SK-N-SH (cell line): ENCODE measurements around the gene GARNL3. TPM values are rescaled to one million over a fixed set of nuclear protein-coding genes. Genes with fewer than 3 reads are reported as not detected.

Experiments
- CTCF ChIA-PET: fragments of 300-600, 350-600 bp; formaldehyde crosslinking; extraction: SDS; loops from one replicate; lab custom pipeline; 2021; lab: Yijun Ruan, JAX
- POLR2A ChIA-PET: fragments of 350-600 bp; sonication (Branson Sonifier 250); formaldehyde crosslinking; extraction: SDS; loops from one replicate; lab custom pipeline; 2020; ENCODE audit warnings: antibody characterized with exemption, inconsistent platforms; lab: Yijun Ruan, JAX
- DNase-seq: peaks from one replicate; pipeline ENCODE4 v3.0.0; 2012
- H2AFZ ChIP-seq: fragments of 200-600 bp; sonication (generic); 2 replicates; pipeline ENCODE4 v1.8.1; 2016; ENCODE audit warnings: antibody characterized with exemption, mild to moderate bottlenecking, low read depth
- H3F3A ChIP-seq: fragments of 200-600 bp; sonication (generic); replicated peaks from 2 replicates; pipeline ENCODE3; 2016; ENCODE audit warnings: antibody characterized with exemption, mild to moderate bottlenecking; ENCODE audit not compliant: insufficient read depth
- H3K27ac ChIP-seq, 2 experiments: fragments of 200-500 bp in 1 of 2; fragments of 200-600 bp in 1 of 2; sonication (Bioruptor generic) in 1 of 2; sonication (generic), shearing (Covaris generic) in 1 of 2; 2 replicates each; pipeline versions ENCODE4 v1.5.1 to v1.6.1; 2014 to 2016; ENCODE audit warnings: low read depth in 2 of 2, inconsistent platforms in 1 of 2, low read length in 1 of 2, mild to moderate bottlenecking in 1 of 2, mixed read lengths in 1 of 2
- H3K27me3 ChIP-seq: fragments of 200-600 bp; sonication (generic), shearing (Covaris generic); 2 replicates; pipeline ENCODE4 v1.6.1; 2016; ENCODE audit warnings: mixed run types; ENCODE audit not compliant: insufficient read depth
- H3K36me3 ChIP-seq, 2 experiments: fragments of 200-500 bp in 1 of 2; fragments of 200-600 bp in 1 of 2; sonication (Bioruptor generic) in 1 of 2; sonication (generic) in 1 of 2; replicated peaks in 1 of 2; 2 replicates each; pipeline versions ENCODE3 to v1.5.1; 2014 to 2016; ENCODE audit warnings: low read length in 1 of 2, mild to moderate bottlenecking in 1 of 2; ENCODE audit not compliant: insufficient read depth in 2 of 2, control insufficient read depth in 1 of 2
- H3K4me1 ChIP-seq, 2 experiments: fragments of 200-500 bp in 1 of 2; fragments of 200-600 bp in 1 of 2; sonication (Bioruptor generic) in 1 of 2; sonication (generic), shearing (Covaris generic) in 1 of 2; 2 replicates each; pipeline versions ENCODE4 v1.5.1 to v1.6.1; 2014 to 2016; ENCODE audit warnings: low read depth in 1 of 2, low read length in 1 of 2, mixed run types in 1 of 2; ENCODE audit not compliant: insufficient read depth in 2 of 2, control insufficient read depth in 1 of 2
- H3K4me2 ChIP-seq: fragments of 200-600 bp; sonication (generic), shearing (Covaris generic); 2 replicates; pipeline ENCODE4 v1.6.1; 2017; ENCODE audit warnings: mixed run types
- H3K4me3 ChIP-seq, 2 experiments: fragments of 200-500 bp in 1 of 2; fragments of 200-600 bp in 1 of 2; sonication (Bioruptor generic) in 1 of 2; sonication (generic), shearing (Covaris generic) in 1 of 2; 2 replicates each; pipeline versions ENCODE4 v1.5.1 to v1.8.1; 2014 to 2016; ENCODE audit warnings: low read depth in 2 of 2, inconsistent platforms in 1 of 2, low read length in 1 of 2, mild to moderate bottlenecking in 1 of 2, mixed read lengths in 1 of 2, moderate library complexity in 1 of 2
- H3K79me2 ChIP-seq: fragments of 200-600 bp; sonication (generic); 2 replicates; pipeline ENCODE4 v1.8.1; 2017; ENCODE audit warnings: mild to moderate bottlenecking; ENCODE audit not compliant: insufficient read depth
- H3K9ac ChIP-seq: fragments of 200-600 bp; sonication (generic); 2 replicates; pipeline ENCODE4 v1.6.1; 2017; ENCODE audit warnings: mixed run types
- H3K9me2 ChIP-seq: fragments of 200-600 bp; sonication (generic); 2 replicates; pipeline ENCODE4 v1.6.1; 2017; ENCODE audit warnings: mixed run types
- H3K9me3 ChIP-seq: fragments of 200-600 bp; sonication (generic); 2 replicates; pipeline ENCODE4 v1.6.1; 2017; ENCODE audit warnings: mixed run types, mild to moderate bottlenecking, moderate library complexity
- H4K20me1 ChIP-seq: fragments of 200-600 bp; sonication (generic); 2 replicates; pipeline ENCODE4 v1.6.1; 2017; ENCODE audit warnings: mild to moderate bottlenecking, mixed run types; ENCODE audit not compliant: insufficient read depth
- FOSL2 ChIP-seq: IDR thresholded peaks from 2 replicates; pipeline ENCODE4 v1.4.0; 2012; ENCODE audit warnings: low read depth, mild to moderate bottlenecking, moderate library complexity, borderline replicate concordance
- MXI1 ChIP-seq: IDR thresholded peaks from 2 replicates; pipeline ENCODE4 v1.6.1; 2012; ENCODE audit warnings: mild to moderate bottlenecking, low read depth, low read length, improper control_type of control experiment
- NFIC ChIP-seq: IDR thresholded peaks from 2 replicates; pipeline ENCODE4 v1.4.0; 2012; ENCODE audit warnings: borderline replicate concordance
- NRF1 ChIP-seq: IDR thresholded peaks from 2 replicates; pipeline ENCODE4 v1.6.1; 2012; ENCODE audit warnings: low read depth, mild to moderate bottlenecking, low read length
- RAD21 ChIP-seq: IDR thresholded peaks from 2 replicates; pipeline ENCODE4 v1.6.1; 2012; ENCODE audit warnings: mild to moderate bottlenecking, low read length
- RCOR1 ChIP-seq: fragments of 150-350 bp; IDR thresholded peaks from 2 replicates; pipeline ENCODE4 v1.6.1; 2017; ENCODE audit warnings: antibody characterized with exemption, low read length
- RFX5 ChIP-seq: IDR thresholded peaks from 2 replicates; pipeline ENCODE4 v1.6.1; 2012; ENCODE audit warnings: mild to moderate bottlenecking, improper control_type of control experiment, low read length
- TAF1 ChIP-seq: IDR thresholded peaks from 2 replicates; pipeline ENCODE4 v1.6.1; 2012; ENCODE audit warnings: low read depth, mild to moderate bottlenecking, low read length, moderate library complexity, borderline replicate concordance
- WGBS: methylation state at CpG from one replicate; pipeline ENCODE4 v1.1.6; 2017; ENCODE audit warnings: low lambda C conversion rate; 5-methylcytosine and 5-hydroxymethylcytosine counted together
- polyA plus RNA-seq, 3 experiments: library from polyadenylated mRNA; depleted of rRNA; stranded (reverse); fragments of >200 nt; gene quantifications; 2 replicates each; pipeline ENCODE4 v1.2.3, GENCODE V29; 2012
- TF ChIP-seq, protein P1 (sequence below): IDR thresholded peaks from 2 replicates; pipeline ENCODE4 v1.4.0; 2012; ENCODE audit warnings: low read depth, borderline replicate concordance
- TF ChIP-seq, protein P2 (sequence below): fragments of 200-600 bp; sonication (generic); IDR thresholded peaks from 2 replicates; pipeline ENCODE4 v1.6.1; 2017; ENCODE audit warnings: antibody characterized with exemption, mild to moderate bottlenecking, moderate library complexity
- TF ChIP-seq, protein P3 (sequence below): IDR thresholded peaks from 2 replicates; pipeline ENCODE4; 2012
- TF ChIP-seq, protein P4 (sequence below): fragments of 150-350 bp; IDR thresholded peaks from 2 replicates; pipeline ENCODE4 v1.6.1; 2017; ENCODE audit warnings: antibody characterized with exemption, low read length, low read depth, borderline replicate concordance

The GARNL3 gene
- polyA plus RNA-seq, 1 of the 3 experiments (the other 2 are of a cell fraction), result 9.1 TPM

DNA sequence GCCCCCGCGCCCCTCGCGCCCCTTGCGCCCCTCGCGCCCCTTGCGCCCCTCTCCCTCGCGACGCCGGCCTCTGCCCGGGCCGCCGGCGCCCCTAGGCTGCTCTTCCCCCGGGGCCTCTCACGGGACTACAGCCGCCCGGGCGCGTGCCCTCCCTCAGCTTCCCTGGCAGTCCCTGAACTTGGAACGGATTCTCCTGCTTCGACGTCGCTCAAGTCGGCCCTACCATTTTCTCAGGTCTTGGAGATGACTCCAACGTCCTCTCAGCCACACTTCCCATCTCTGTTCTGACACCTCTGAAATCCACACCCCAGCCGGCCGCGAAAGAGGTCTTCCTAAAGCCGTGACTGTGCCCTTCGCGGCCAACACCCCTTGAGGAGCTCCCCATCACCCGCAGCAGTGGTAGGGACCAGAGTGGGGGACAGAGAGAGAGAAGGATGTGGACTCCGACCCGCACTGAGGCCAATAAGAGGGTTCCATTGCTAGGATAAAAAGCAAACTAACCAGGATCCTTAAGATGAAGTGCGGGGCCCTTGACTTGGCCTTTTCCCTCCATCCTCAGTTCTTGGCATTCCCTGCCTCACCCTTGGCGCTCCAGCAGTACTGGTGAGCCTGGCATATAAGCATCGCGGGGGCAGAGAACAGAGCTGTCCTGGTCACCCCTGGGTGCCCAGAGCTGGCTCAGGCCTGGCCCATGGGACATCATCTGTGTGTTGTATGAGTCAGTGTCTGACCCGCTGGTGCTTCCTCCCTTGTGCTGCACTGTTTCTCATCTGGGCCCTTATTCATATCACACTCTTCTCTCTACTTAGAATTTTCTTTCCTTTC lies 38.6 kb upstream of the GARNL3 start:
- no peaks in the 10 kb centered on the region for H3K27me3 ChIP-seq
- peak overlapping the region; percentile 90 for H3K4me2 ChIP-seq
- H3K36me3 ChIP-seq, result no peaks in the 10 kb centered on the region
- WGBS, result 74% methylated on average over 16 of the region's 42 CpGs
- no peaks in the 10 kb centered on the region for H4K20me1 ChIP-seq
- no peak overlapping the region for H3K27ac ChIP-seq
- peak; percentile 8; the same call in 1 of the 2 replicates for TF ChIP-seq FOSL2
- TF ChIP-seq, protein P1, sequence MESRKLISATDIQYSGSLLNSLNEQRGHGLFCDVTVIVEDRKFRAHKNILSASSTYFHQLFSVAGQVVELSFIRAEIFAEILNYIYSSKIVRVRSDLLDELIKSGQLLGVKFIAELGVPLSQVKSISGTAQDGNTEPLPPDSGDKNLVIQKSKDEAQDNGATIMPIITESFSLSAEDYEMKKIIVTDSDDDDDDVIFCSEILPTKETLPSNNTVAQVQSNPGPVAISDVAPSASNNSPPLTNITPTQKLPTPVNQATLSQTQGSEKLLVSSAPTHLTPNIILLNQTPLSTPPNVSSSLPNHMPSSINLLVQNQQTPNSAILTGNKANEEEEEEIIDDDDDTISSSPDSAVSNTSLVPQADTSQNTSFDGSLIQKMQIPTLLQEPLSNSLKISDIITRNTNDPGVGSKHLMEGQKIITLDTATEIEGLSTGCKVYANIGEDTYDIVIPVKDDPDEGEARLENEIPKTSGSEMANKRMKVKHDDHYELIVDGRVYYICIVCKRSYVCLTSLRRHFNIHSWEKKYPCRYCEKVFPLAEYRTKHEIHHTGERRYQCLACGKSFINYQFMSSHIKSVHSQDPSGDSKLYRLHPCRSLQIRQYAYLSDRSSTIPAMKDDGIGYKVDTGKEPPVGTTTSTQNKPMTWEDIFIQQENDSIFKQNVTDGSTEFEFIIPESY, result no peak
- TF ChIP-seq, protein P2, sequence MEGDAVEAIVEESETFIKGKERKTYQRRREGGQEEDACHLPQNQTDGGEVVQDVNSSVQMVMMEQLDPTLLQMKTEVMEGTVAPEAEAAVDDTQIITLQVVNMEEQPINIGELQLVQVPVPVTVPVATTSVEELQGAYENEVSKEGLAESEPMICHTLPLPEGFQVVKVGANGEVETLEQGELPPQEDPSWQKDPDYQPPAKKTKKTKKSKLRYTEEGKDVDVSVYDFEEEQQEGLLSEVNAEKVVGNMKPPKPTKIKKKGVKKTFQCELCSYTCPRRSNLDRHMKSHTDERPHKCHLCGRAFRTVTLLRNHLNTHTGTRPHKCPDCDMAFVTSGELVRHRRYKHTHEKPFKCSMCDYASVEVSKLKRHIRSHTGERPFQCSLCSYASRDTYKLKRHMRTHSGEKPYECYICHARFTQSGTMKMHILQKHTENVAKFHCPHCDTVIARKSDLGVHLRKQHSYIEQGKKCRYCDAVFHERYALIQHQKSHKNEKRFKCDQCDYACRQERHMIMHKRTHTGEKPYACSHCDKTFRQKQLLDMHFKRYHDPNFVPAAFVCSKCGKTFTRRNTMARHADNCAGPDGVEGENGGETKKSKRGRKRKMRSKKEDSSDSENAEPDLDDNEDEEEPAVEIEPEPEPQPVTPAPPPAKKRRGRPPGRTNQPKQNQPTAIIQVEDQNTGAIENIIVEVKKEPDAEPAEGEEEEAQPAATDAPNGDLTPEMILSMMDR, result no peak
- peaks cover 7 to 16% of the 10 kb centered on the region in 2 experiments; a peak in 3 of 4 replicates for H3K4me1 ChIP-seq
- H3K9me3 ChIP-seq, result no peaks in the 10 kb centered on the region
- H3K4me3 ChIP-seq, result peak overlapping the region; percentile 72 to 73; a peak in 3 of 4 replicates
- H2AFZ ChIP-seq, result 0 out of 2 replicates have a peak overlapping the region, but pooled peaks have one; percentile 53
- no peak for DNase-seq
- ChIA-PET CTCF (interaction anchor here (0.9 to 2.2 kb wide), 7 partner anchors 11 to 171 kb away, joined by 3 to 12 read pairs (median 3); partner anchors contain the start of genes GARNL3 and SLC2A8), POLR2A (no interaction called here)
- H3K9me2 ChIP-seq, result no peaks in the 10 kb centered on the region
- H3K79me2 ChIP-seq, result 0 out of 2 replicates have a peak, but pooled peaks cover 4% of the 10 kb centered on the region
- H3F3A ChIP-seq, result peaks cover 10% of the 10 kb centered on the region
- no peak overlapping the region for H3K9ac ChIP-seq

DNA sequence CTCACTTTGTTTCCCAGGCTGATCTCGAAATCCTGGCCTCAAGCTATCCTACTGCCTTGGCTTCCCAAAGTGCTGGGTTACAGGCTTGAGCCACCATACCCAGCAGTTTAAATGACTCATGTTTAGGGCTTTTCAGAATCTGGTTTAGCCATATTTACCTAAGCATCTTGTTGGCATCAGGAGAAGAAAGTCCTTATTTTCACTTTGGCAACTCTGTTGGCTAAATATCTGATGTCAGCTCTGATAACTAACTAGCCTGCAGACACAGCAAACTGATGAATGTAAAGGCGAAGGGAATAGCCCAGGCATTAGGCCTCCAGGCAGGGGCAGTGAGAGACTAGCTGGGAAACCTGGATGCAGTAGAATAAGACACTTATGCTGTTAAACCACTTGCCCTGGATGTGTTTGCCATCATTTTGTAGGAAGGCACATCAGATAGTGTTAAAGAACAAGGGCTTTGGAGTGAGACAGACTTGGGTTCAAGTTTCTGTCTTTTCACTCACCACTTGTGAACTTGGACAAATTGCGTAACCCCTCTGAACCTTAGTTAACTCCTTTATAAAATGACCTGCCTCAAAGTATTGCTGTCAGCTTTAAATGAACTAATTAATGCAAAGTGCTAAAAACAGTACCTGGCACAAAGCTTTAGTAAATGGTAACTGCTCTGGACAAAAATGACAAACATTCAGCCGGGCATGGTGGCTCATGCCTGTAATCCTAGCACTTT lies 34.7 kb upstream of the GARNL3 start:
- WGBS, result 92% methylated on average over 4 of the region's 4 CpGs
- H3K36me3 ChIP-seq, result no peaks in the 10 kb centered on the region
- no peak overlapping the region for H3K27ac ChIP-seq
- peaks cover 5% of the 10 kb centered on the region for H3F3A ChIP-seq
- H3K4me2 ChIP-seq, result no peak overlapping the region
- H3K27me3 ChIP-seq, result no peaks in the 10 kb centered on the region
- peaks cover 14 to 24% of the 10 kb centered on the region in 2 experiments; a peak in 3 of 4 replicates for H3K4me1 ChIP-seq
- H3K79me2 ChIP-seq, result 0 out of 2 replicates have a peak, but pooled peaks cover 4% of the 10 kb centered on the region
- no peak overlapping the region for H3K4me3 ChIP-seq
- DNase-seq, result no peak
- CTCF ChIA-PET, result interaction anchor here (1.2 to 1.3 kb wide), 3 partner anchors 13 to 125 kb away, joined by 3 read pairs; no protein-coding TSS in a partner anchor
- no peaks in the 10 kb centered on the region for H3K9me2 ChIP-seq
- POLR2A ChIA-PET, result no interaction called here
- no peak overlapping the region for H3K9ac ChIP-seq
- no peak overlapping the region for H2AFZ ChIP-seq
- no peaks in the 10 kb centered on the region for H4K20me1 ChIP-seq
- no peaks in the 10 kb centered on the region for H3K9me3 ChIP-seq
- TF ChIP-seq, protein P3, sequence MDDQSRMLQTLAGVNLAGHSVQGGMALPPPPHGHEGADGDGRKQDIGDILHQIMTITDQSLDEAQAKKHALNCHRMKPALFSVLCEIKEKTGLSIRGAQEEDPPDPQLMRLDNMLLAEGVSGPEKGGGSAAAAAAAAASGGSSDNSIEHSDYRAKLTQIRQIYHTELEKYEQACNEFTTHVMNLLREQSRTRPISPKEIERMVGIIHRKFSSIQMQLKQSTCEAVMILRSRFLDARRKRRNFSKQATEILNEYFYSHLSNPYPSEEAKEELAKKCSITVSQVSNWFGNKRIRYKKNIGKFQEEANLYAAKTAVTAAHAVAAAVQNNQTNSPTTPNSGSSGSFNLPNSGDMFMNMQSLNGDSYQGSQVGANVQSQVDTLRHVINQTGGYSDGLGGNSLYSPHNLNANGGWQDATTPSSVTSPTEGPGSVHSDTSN, result no peak
- TF ChIP-seq NRF1, result no peak
- no peak for TF ChIP-seq TAF1
- TF ChIP-seq MXI1, result no peak
- TF ChIP-seq, protein P1, result no peak
- TF ChIP-seq NFIC, result no peak
- no peak for TF ChIP-seq RAD21
- no peak for TF ChIP-seq RFX5
- TF ChIP-seq, protein P4, sequence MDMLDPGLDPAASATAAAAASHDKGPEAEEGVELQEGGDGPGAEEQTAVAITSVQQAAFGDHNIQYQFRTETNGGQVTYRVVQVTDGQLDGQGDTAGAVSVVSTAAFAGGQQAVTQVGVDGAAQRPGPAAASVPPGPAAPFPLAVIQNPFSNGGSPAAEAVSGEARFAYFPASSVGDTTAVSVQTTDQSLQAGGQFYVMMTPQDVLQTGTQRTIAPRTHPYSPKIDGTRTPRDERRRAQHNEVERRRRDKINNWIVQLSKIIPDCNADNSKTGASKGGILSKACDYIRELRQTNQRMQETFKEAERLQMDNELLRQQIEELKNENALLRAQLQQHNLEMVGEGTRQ, result no peak
- no peak for TF ChIP-seq RCOR1
